Liver (tissue), 3 donors: ENCODE results near the gene ANKS1A.

Experiments used
- EGR1 ChIP-seq, 2 donors: IDR thresholded peaks; 2 replicates each; pipeline ENCODE4 v1.6.1; 2016 to 2018; ENCODE audit warnings: antibody characterized with exemption in 2 of 2, low read depth in 2 of 2
- FOXA1 ChIP-seq: IDR thresholded peaks from 2 replicates; pipeline ENCODE4 v1.6.1; 2016; ENCODE audit warnings: antibody characterized with exemption
- GABPA ChIP-seq, 2 donors: IDR thresholded peaks in 1 of 2; conservative IDR thresholded peaks in 1 of 2; 2 replicates each; pipeline ENCODE4 v1.6.1; 2016; ENCODE audit warnings: antibody characterized with exemption in 2 of 2, mild to moderate bottlenecking in 1 of 2, moderate library complexity in 1 of 2
- HNF4A ChIP-seq, 2 donors: conservative IDR thresholded peaks; 2 replicates each; pipeline ENCODE4 v1.6.1; 2016; ENCODE audit warnings: antibody characterized with exemption in 2 of 2, mild to moderate bottlenecking in 2 of 2
- JUND ChIP-seq, 2 donors: IDR thresholded peaks; 2 replicates each; pipeline ENCODE4 v1.6.1; 2016; ENCODE audit warnings: antibody characterized with exemption in 2 of 2
- RAD21 ChIP-seq, 2 donors: IDR thresholded peaks; 2 replicates each; pipeline ENCODE4 v1.6.1; 2016; ENCODE audit warnings: antibody characterized with exemption in 2 of 2, mild to moderate bottlenecking in 2 of 2
- SP1 ChIP-seq: IDR thresholded peaks from 2 replicates; pipeline ENCODE4 v1.6.1; 2018; ENCODE audit warnings: antibody characterized with exemption, mild to moderate bottlenecking
- TAF1 ChIP-seq: conservative IDR thresholded peaks from 2 replicates; pipeline ENCODE4 v1.6.1; 2016; ENCODE audit warnings: antibody characterized with exemption, mild to moderate bottlenecking
- YY1 ChIP-seq: IDR thresholded peaks from 2 replicates; pipeline ENCODE4 v1.6.1; 2016; ENCODE audit warnings: antibody characterized with exemption, mild to moderate bottlenecking
- TF ChIP-seq, protein P1 (sequence below): fragments of 150-350 bp; IDR thresholded peaks from 2 replicates; pipeline ENCODE4 v1.5.1; 2017; ENCODE audit warnings: improper control_type of control experiment, low read depth, low read length; ENCODE audit not compliant: missing input control
- TF ChIP-seq, protein P2 (sequence below): IDR thresholded peaks from 2 replicates; pipeline ENCODE4 v1.6.1; 2016; ENCODE audit warnings: antibody characterized with exemption
- TF ChIP-seq, protein P3 (sequence below): IDR thresholded peaks from 2 replicates; pipeline ENCODE4 v1.6.1; 2016; ENCODE audit warnings: antibody characterized with exemption
- donor health status: healthy.
- donor health status: healthy.

DNA sequence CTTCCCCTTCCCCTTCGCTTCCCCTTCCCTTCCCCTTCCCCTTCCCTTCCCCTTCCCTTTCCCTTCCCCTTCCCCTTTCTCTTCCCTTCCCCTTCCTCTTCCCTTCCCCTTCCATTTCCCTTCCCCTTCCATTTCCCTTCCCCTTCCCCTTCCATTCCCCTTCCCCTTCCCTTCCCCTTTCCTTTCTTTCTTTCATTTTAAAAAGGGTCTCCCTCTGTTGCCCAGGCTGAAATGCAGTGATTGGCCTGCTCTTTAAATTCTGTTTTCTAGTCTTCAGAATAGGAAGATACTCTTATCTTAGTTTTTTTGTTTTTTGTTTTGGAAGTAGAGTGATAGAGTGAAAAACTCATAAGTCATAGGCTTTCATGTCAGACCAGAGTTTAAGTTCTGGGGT lies 85.2 kb downstream of the ANKS1A start:
- TF ChIP-seq, protein P1, sequence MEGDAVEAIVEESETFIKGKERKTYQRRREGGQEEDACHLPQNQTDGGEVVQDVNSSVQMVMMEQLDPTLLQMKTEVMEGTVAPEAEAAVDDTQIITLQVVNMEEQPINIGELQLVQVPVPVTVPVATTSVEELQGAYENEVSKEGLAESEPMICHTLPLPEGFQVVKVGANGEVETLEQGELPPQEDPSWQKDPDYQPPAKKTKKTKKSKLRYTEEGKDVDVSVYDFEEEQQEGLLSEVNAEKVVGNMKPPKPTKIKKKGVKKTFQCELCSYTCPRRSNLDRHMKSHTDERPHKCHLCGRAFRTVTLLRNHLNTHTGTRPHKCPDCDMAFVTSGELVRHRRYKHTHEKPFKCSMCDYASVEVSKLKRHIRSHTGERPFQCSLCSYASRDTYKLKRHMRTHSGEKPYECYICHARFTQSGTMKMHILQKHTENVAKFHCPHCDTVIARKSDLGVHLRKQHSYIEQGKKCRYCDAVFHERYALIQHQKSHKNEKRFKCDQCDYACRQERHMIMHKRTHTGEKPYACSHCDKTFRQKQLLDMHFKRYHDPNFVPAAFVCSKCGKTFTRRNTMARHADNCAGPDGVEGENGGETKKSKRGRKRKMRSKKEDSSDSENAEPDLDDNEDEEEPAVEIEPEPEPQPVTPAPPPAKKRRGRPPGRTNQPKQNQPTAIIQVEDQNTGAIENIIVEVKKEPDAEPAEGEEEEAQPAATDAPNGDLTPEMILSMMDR: no peak
- TF ChIP-seq HNF4A (conservative IDR thresholded peaks at IDR 0.05) (no peak), JUND (IDR thresholded peaks at IDR 0.05) (no peak), YY1 (no peak), GABPA (IDR thresholded peaks at IDR 0.05 in 1 of 2, conservative IDR thresholded peaks at IDR 0.05 in 1 of 2) (no peak), EGR1 (IDR thresholded peaks at IDR 0.05; ENCODE audit: low read depth in 2 of 2) (no peak), TAF1 (no peak), SP1 (no peak), FOXA1 (no peak), RAD21 (IDR thresholded peaks at IDR 0.05) (no peak)
- TF ChIP-seq, protein P2, sequence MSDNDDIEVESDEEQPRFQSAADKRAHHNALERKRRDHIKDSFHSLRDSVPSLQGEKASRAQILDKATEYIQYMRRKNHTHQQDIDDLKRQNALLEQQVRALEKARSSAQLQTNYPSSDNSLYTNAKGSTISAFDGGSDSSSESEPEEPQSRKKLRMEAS: no peak
- TF ChIP-seq, protein P3, sequence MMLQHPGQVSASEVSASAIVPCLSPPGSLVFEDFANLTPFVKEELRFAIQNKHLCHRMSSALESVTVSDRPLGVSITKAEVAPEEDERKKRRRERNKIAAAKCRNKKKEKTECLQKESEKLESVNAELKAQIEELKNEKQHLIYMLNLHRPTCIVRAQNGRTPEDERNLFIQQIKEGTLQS: no peak
